ENCODE results near the gene ERCC3. TPM values are rescaled to one million over a fixed set of nuclear protein-coding genes. Genes with fewer than 3 reads are reported as not detected.
A peak's percentile ranks its signal among the peaks of the same experiment; 100 is the strongest.

The ERCC3 gene
- total and polyA plus RNA-seq, 2 of the 13 experiments (the other 11 are each of a cell fraction or from before 2014, with no cell fraction given), result 49.7 to 64.6 TPM

DNA sequence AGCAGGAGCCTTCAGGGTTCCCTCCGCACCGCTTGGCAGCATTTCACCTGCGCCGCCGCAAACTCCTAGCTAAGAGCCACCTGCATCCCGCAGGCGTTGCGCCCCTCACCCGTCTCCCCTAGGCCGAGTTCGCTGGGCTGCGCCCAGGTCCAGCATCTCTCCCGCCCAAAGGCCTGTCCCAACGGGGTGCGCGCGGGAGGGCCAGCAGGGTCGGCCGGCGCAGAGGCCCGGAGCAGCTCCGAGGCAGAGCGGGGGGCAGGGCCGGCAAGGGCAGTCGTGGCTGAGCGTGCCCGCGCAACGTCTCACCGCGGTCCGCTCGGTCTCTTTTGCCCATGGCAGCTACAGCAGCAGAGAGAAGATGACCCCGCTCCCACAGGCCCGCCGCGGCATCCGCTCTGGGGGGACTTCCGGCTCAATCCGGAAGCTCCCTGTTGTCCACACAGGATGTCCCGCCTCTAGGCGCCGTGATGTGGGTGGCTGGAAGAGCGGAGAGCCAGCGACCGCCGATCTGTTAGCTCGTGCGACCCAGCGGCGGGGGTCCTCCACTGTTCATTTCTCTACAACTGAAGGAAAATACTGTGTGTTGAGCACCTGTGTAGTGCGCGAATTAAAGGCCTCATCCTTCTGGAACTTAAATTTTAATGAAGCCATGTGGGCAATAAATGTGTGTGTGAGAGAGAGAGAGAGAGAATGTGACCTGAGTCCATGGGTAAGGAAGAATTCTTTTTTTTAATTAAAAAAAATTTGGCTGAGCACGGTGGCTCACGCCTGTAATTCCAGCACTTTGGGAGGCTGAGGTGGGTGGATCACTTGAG lies at the start of gene ERCC3 (continued):
- TF ChIP-seq ZBTB42 (CRISPR knock-in tag; IDR thresholded peaks at IDR 0.05), result peak; percentile 69; the same call in 1 of the 2 replicates
- TF ChIP-seq ZXDC (CRISPR knock-in tag; IDR thresholded peaks at IDR 0.05), result peak; percentile 82
- peak; percentile 48; the same call in 1 of the 2 replicates for TF ChIP-seq MTF2 (CRISPR knock-in tag; IDR thresholded peaks at IDR 0.05; ENCODE audit: borderline replicate concordance)
- peak; percentile 98 for TF ChIP-seq YEATS2 (CRISPR knock-in tag; IDR thresholded peaks at IDR 0.05; ENCODE audit: borderline replicate concordance)
- no peak for TF ChIP-seq SRSF9 (IDR thresholded peaks at IDR 0.05; ENCODE audit: borderline replicate concordance, insufficient read depth, low read depth, low read length, poor library complexity, severe bottlenecking)
- peak; percentile 61 for TF ChIP-seq PATZ1 (CRISPR knock-in tag; IDR thresholded peaks at IDR 0.05)
- peak; percentile 51; the same call in 1 of the 2 replicates for TF ChIP-seq ZSCAN12 (CRISPR knock-in tag; IDR thresholded peaks at IDR 0.05)
- TF ChIP-seq JUN (CRISPR knock-in tag; IDR thresholded peaks at IDR 0.05), result peak; percentile 55; the same call in 1 of the 2 replicates
- TF ChIP-seq PHF20 (CRISPR knock-in tag; IDR thresholded peaks at IDR 0.05), result peak; percentile 98
- peak; percentile 94 for TF ChIP-seq AKAP8 (CRISPR knock-in tag; IDR thresholded peaks at IDR 0.05)
- TF ChIP-seq ZBTB37 (CRISPR knock-in tag; IDR thresholded peaks at IDR 0.05), result no peak
- TF ChIP-seq KIAA2018 (CRISPR knock-in tag; IDR thresholded peaks at IDR 0.05; ENCODE audit: borderline replicate concordance), result no peak
- TF ChIP-seq ZNF451 (CRISPR knock-in tag; IDR thresholded peaks at IDR 0.05), result no peak; the same call in 1 of the 2 replicates
